Stimulated activated naive CD8-positive, alpha-beta T cell treated with anti-CD3 and anti-CD28 coated beads, Interleukin-15, Interleukin-2, amounts not matched to agents 100 ng/mL and 50 ng/mL, for 24 hours (primary cell): ENCODE measurements around the gene TMEM184A.
"Not testable (repeated sequence)": the region's sequence is repeated elsewhere in the genome, so short reads cannot be mapped to it uniquely, and the experiment has no call there.

Experiments used
- H3K27ac Mint-ChIP-seq: one replicate; pipeline ENCODE4 v1.8.0; 2021; ENCODE audit warnings: mild to moderate bottlenecking, mixed read lengths
- H3K27me3 Mint-ChIP-seq: one replicate; pipeline ENCODE4 v1.8.0; 2021; ENCODE audit warnings: mixed read lengths
- H3K36me3 Mint-ChIP-seq: one replicate; pipeline ENCODE4 v1.8.0; 2021; ENCODE audit warnings: low read depth, mixed read lengths
- H3K4me1 Mint-ChIP-seq: one replicate; pipeline ENCODE4 v1.8.0; 2021; ENCODE audit warnings: low read depth, mixed read lengths
- H3K4me3 Mint-ChIP-seq: one replicate; pipeline ENCODE4 v1.8.0; 2021; ENCODE audit warnings: mild to moderate bottlenecking, mixed read lengths
- H3K9me3 Mint-ChIP-seq: one replicate; pipeline ENCODE4 v1.8.0; 2021; ENCODE audit warnings: mixed read lengths

Gene TMEM184A

GRCh38 chr7:1523208-1523607 is 32.8 kb downstream of the TMEM184A start:
- H3K4me1 Mint-ChIP-seq: peaks cover 3% of the 10 kb centered on the region

GRCh38 chr7:1521456-1521855 is 34.5 kb downstream of the TMEM184A start:
- Mint-ChIP-seq H3K4me1 (peaks cover 3% of the 10 kb centered on the region), H3K9me3 (peaks cover 5% of the 10 kb centered on the region), H3K27ac (no peak overlapping the region), H3K36me3 (no peaks in the 10 kb centered on the region), H3K27me3 (no peaks in the 10 kb centered on the region), H3K4me3 (no peak overlapping the region)

More at GRCh38 chr7:1523208-1523607, 32.8 kb downstream of the TMEM184A start:
- H3K36me3 Mint-ChIP-seq: no peaks in the 10 kb centered on the region
- H3K9me3 Mint-ChIP-seq: peaks cover 5% of the 10 kb centered on the region
- peaks cover 4% of the 10 kb centered on the region for H3K27me3 Mint-ChIP-seq
- no peak overlapping the region for H3K4me3 Mint-ChIP-seq
- no peak overlapping the region for H3K27ac Mint-ChIP-seq

GRCh38 chr7:1520539-1521234 is 35.3 kb downstream of the TMEM184A start:
- Mint-ChIP-seq H3K36me3 (no peaks in the 10 kb centered on the region), H3K27me3 (no peaks in the 10 kb centered on the region), H3K9me3 (peaks cover 5% of the 10 kb centered on the region), H3K4me3 (no peak overlapping the region), H3K4me1 (peaks cover 3% of the 10 kb centered on the region), H3K27ac (no peak overlapping the region)

- H3K27ac Mint-ChIP-seq, H3K9me3 Mint-ChIP-seq, H3K4me1 Mint-ChIP-seq: not testable (repeated sequence)
Observed at GRCh38 chr7:1519322-1519922, 36.6 kb downstream of the TMEM184A start.

DNA sequence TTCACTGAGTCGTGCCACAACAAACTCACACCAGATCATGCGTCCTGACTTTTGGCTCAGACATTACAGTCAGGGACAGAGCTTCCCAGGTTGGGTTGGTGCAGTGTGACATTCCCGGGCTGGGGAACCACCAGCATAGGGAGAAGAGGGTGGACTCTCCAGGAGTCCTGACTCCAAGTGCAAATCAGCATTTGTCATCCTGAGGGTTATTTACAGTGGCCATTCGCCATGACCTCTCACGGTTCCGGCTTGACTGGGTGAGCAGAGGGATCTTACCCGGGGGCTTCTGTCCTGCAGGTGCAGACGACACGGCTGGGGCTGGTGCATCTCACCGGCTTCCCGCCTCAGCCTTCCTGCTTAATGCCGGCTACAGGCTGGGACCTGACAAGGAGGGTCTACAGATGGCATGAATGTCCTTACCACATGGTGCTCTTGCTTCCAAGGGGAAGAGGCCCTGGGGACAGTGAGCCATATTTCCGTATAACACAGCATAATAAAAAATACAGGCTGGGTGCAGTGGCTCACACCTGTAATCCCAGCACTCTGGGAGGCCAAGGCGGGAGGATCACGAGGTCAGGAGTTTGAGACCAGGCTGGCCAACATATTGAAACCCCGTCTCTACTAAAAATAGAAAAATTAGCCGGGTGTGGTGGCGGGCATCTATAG is 39.3 kb downstream of the TMEM184A start:
- Mint-ChIP-seq H3K36me3 (no peaks in the 10 kb centered on the region), H3K4me1 (peaks cover 23% of the 10 kb centered on the region), H3K27me3 (no peaks in the 10 kb centered on the region), H3K4me3 (no peak overlapping the region), H3K27ac (no peak overlapping the region), H3K9me3 (peaks cover 5% of the 10 kb centered on the region)

More at GRCh38 chr7:1519322-1519922, 36.6 kb downstream of the TMEM184A start:
- H3K4me3 Mint-ChIP-seq, H3K27me3 Mint-ChIP-seq, H3K36me3 Mint-ChIP-seq: not testable (repeated sequence)

DNA sequence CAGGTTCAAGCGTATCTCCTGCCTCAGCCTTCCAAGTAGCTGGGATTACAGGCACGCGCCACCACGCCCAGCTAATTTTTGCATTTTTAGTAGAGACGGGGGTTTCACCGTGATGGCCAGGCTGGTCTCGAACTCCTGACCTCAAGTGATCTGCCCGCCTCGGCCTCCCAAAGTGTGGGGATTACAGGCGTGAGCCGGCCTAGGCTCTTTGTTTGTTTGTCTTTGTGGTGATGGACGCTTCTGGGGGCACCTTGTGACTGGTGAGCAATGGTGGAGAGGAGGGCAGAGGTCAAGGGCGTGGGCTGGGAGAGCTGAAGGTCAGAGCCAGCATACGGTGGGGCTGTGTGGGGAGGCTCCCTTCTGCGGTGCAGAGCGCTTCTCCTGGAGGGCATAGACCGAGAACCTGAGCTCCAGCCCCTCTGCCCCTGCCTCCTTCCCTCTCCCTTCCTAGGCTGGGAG is 40.5 kb downstream of the TMEM184A start:
- not testable (repeated sequence) for H3K36me3 Mint-ChIP-seq, H3K9me3 Mint-ChIP-seq, H3K27ac Mint-ChIP-seq, H3K27me3 Mint-ChIP-seq, H3K4me3 Mint-ChIP-seq
- H3K4me1 Mint-ChIP-seq: peaks cover 31% of the 10 kb centered on the region

DNA sequence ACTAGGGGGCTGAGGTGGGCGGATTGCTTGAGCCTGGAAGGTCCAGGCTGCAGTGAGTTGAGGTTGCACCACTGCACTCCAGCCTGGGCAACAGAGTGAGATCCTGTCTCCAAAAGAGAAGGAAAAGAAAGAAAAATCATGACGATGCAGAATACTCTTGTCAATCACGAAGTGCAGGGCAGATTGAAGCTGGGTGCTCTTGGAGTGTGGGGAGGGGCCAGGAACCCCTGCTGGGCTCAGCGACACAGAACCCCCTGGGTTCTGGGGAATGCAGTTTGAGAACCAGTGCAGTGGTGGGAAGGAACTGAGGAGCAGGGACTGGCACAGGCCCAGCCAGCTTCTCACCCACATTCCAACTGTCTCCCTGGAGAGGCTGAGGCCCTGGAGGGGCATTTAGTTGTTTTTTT is 41.0 kb downstream of the TMEM184A start:
- Mint-ChIP-seq H3K27ac (no peak overlapping the region), H3K36me3 (no peaks in the 10 kb centered on the region), H3K27me3 (no peaks in the 10 kb centered on the region), H3K4me1 (peaks cover 34% of the 10 kb centered on the region), H3K4me3 (no peak overlapping the region), H3K9me3 (peaks cover 5% of the 10 kb centered on the region)

DNA sequence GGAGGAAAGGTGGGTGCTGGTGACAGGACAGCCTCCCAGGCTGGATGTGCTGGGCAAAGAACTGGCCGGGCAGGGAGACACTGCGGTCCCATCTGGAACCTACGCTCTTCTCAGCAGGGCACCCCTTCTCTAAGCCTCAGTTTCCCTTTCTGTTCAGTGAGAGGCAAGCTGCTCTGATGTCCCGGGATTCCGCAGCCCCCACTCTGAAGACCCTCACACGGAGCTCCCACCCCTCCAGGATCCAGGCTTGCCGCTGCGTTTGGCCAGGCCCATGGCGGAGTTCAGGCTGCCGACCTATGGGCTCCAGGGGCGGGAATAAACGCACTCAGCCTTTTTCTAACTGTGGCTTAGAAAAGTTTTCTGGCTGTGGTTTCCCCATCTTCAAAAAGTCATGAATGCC is 41.6 kb downstream of the TMEM184A start:
- no peak overlapping the region for H3K4me3 Mint-ChIP-seq
- no peak overlapping the region for H3K27ac Mint-ChIP-seq
- no peaks in the 10 kb centered on the region for H3K27me3 Mint-ChIP-seq

GRCh38 chr7:1513657-1514095 is 42.3 kb downstream of the TMEM184A start:
- H3K9me3 Mint-ChIP-seq: no peaks in the 10 kb centered on the region
- no peak overlapping the region for H3K4me3 Mint-ChIP-seq
- H3K27me3 Mint-ChIP-seq: no peaks in the 10 kb centered on the region
- H3K4me1 Mint-ChIP-seq: peaks cover 38% of the 10 kb centered on the region
- no peaks in the 10 kb centered on the region for H3K36me3 Mint-ChIP-seq
- peak overlapping the region; percentile 76 for H3K27ac Mint-ChIP-seq

More for the DNA sequence above, 41.6 kb downstream of the TMEM184A start:
- Mint-ChIP-seq H3K4me1 (peaks cover 35% of the 10 kb centered on the region), H3K9me3 (peaks cover 4% of the 10 kb centered on the region), H3K36me3 (no peaks in the 10 kb centered on the region)

GRCh38 chr7:1512781-1513656 is 43.0 kb downstream of the TMEM184A start:
- no peaks in the 10 kb centered on the region for H3K27me3 Mint-ChIP-seq
- no peak overlapping the region for H3K4me3 Mint-ChIP-seq
- peaks cover 44% of the 10 kb centered on the region for H3K4me1 Mint-ChIP-seq
- no peaks in the 10 kb centered on the region for H3K9me3 Mint-ChIP-seq
- peak overlapping the region; percentile 76 for H3K27ac Mint-ChIP-seq
- no peaks in the 10 kb centered on the region for H3K36me3 Mint-ChIP-seq

GRCh38 chr7:1511444-1512422 is 44.3 kb downstream of the TMEM184A start:
- Mint-ChIP-seq H3K4me3 (no peak overlapping the region), H3K27me3 (no peaks in the 10 kb centered on the region), H3K9me3 (no peaks in the 10 kb centered on the region), H3K27ac (no peak overlapping the region), H3K36me3 (no peaks in the 10 kb centered on the region), H3K4me1 (peaks cover 52% of the 10 kb centered on the region)

DNA sequence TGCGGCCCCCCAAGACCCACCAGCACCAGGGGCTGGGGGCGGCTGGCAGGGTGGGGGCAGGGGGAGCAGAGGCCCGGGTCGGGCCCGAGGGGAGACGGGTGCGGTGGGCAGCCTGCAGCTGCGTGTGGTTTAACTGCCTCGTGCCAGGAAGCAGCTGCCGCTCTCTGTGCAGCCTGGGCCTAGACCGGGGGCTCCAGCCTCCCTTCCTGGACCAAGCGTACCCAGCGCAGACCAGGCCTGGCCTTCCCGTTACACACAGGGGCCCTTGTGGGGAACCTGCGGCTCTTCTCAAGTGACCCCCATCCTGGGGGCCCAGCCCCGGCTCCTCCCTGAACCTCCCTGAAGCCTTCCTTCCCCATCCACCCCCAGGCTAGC is 45.2 kb downstream of the TMEM184A start:
- no peak overlapping the region for H3K27ac Mint-ChIP-seq
- H3K9me3 Mint-ChIP-seq: no peaks in the 10 kb centered on the region
- H3K36me3 Mint-ChIP-seq: no peaks in the 10 kb centered on the region
- no peak overlapping the region for H3K4me3 Mint-ChIP-seq
- H3K4me1 Mint-ChIP-seq: peaks cover 60% of the 10 kb centered on the region
- H3K27me3 Mint-ChIP-seq: no peaks in the 10 kb centered on the region

DNA sequence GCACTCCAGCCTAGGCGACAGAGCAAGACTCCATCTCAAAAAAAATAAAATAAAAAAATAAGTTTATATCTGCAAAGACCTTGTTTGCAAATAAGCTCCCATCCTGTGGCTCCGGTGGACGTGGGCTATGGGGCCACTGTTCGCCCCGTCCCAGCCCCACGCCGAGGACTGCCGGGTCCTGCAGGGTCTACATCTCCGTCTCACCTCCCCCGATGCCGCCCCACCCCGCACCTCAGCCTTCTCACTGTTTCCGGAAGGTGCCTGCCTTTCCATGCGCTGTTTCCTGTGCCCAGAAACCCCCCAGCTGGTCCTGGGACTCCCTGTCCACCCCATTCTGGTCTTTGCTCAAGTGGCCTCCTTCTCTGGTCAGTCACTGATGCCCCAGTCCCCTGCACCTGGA is 46.8 kb downstream of the TMEM184A start:
- peaks cover 67% of the 10 kb centered on the region for H3K4me1 Mint-ChIP-seq

More for the DNA sequence above, 46.8 kb downstream of the TMEM184A start:
- Mint-ChIP-seq H3K27ac (no peak overlapping the region), H3K27me3 (no peaks in the 10 kb centered on the region), H3K36me3 (no peaks in the 10 kb centered on the region), H3K9me3 (no peaks in the 10 kb centered on the region), H3K4me3 (no peak overlapping the region)
